ENCODE measurements around the gene KLHL18. TPM values are rescaled to one million over a fixed set of nuclear protein-coding genes. Genes with fewer than 3 reads are reported as not detected.

KLHL18 gene
- polyA plus RNA-seq, 1 donor (not counting 4 experiments of a cell fraction or from before 2014, with no cell fraction given), result 33.4 TPM

- dilution Hi-C loops (cut with MboI; ENCODE audit: extremely low pct_ligation_motif_present, low sequenced_read_pairs), result no loop called here
- Histone ChIP-seq H3K4me1 (ENCODE audit: control insufficient read depth, extremely low read depth, insufficient read depth, low read length) (peaks cover 9% of the 10 kb centered on the region), H3K9me3 (ENCODE audit: control insufficient read depth, low read depth, low read length) (no peaks in the 10 kb centered on the region), H3K4me3 (ENCODE audit: control insufficient read depth in 2 of 3, extremely low read depth in 1 of 3, insufficient read depth in 2 of 3, low read depth in 1 of 3, low read length in 3 of 3) (no peak overlapping the region), H3K79me2 (ENCODE audit: control insufficient read depth, insufficient read depth, low read length) (peaks cover 15% of the 10 kb centered on the region), H3K9me1 (ENCODE audit: control insufficient read depth, extremely low read depth, insufficient read depth, low read length) (no peaks in the 10 kb centered on the region), H3K27ac (ENCODE audit: control insufficient read depth, insufficient read depth, low read length) (no peak overlapping the region), H2AFZ (ENCODE audit: control insufficient read depth, low read length) (no peak overlapping the region), H4K20me1 (ENCODE audit: control insufficient read depth, extremely low read depth, insufficient read depth, low read length) (no peaks in the 10 kb centered on the region), H3K36me3 (ENCODE audit: control insufficient read depth in 2 of 2, extremely low read depth in 1 of 2, insufficient read depth in 2 of 2, low read length in 2 of 2) (no peaks in the 10 kb centered on the region), H3K27me3 (ENCODE audit: control insufficient read depth, extremely low read depth, insufficient read depth, low read length) (no peaks in the 10 kb centered on the region), H3K9ac (ENCODE audit: control insufficient read depth, extremely low read depth, insufficient read depth, low read length) (no peak overlapping the region), H3K4me2 (ENCODE audit: control insufficient read depth, extremely low read depth, insufficient read depth, low read depth, low read length) (no peak overlapping the region)
- no peak for TF ChIP-seq CTCF (optimal IDR thresholded peaks at IDR 0.05 in 1 of 3, IDR thresholded peaks at IDR 0.05 in 1 of 3, conservative IDR thresholded peaks at IDR 0.05 in 1 of 3; ENCODE audit: extremely low read depth in 1 of 3, insufficient read depth in 2 of 3, low read length in 3 of 3)
- TF ChIP-seq EZH2 (IDR thresholded peaks at IDR 0.05; ENCODE audit: low read length), result no peak
- FAIRE-seq (no peak), DNase-seq (ENCODE audit: low read depth, low spot score) (no peak)
These were observed 93.6 kb downstream of the KLHL18 start for GRCh38 chr3:47376393-47376792.

GRCh38 chr3:47377186-47377585 is 94.4 kb downstream of the KLHL18 start:
- Histone ChIP-seq H3K36me3 (ENCODE audit: control insufficient read depth in 2 of 2, extremely low read depth in 1 of 2, insufficient read depth in 2 of 2, low read length in 2 of 2) (no peaks in the 10 kb centered on the region), H3K9ac (ENCODE audit: control insufficient read depth, extremely low read depth, insufficient read depth, low read length) (no peak overlapping the region), H3K4me3 (ENCODE audit: control insufficient read depth in 2 of 3, extremely low read depth in 1 of 3, insufficient read depth in 2 of 3, low read depth in 1 of 3, low read length in 3 of 3) (no peak overlapping the region), H3K27ac (ENCODE audit: control insufficient read depth, insufficient read depth, low read length) (no peak overlapping the region), H3K4me1 (ENCODE audit: control insufficient read depth, extremely low read depth, insufficient read depth, low read length) (peaks cover 16% of the 10 kb centered on the region), H3K4me2 (ENCODE audit: control insufficient read depth, extremely low read depth, insufficient read depth, low read depth, low read length) (no peak overlapping the region), H4K20me1 (ENCODE audit: control insufficient read depth, extremely low read depth, insufficient read depth, low read length) (no peaks in the 10 kb centered on the region), H3K27me3 (ENCODE audit: control insufficient read depth, extremely low read depth, insufficient read depth, low read length) (no peaks in the 10 kb centered on the region), H3K9me3 (ENCODE audit: control insufficient read depth, low read depth, low read length) (no peaks in the 10 kb centered on the region), H3K79me2 (ENCODE audit: control insufficient read depth, insufficient read depth, low read length) (peaks cover 22% of the 10 kb centered on the region), H2AFZ (ENCODE audit: control insufficient read depth, low read length) (no peak overlapping the region), H3K9me1 (ENCODE audit: control insufficient read depth, extremely low read depth, insufficient read depth, low read length) (no peaks in the 10 kb centered on the region)
- DNase-seq (ENCODE audit: low read depth, low spot score) (no peak), FAIRE-seq (no peak)
- no peak for TF ChIP-seq EZH2 (IDR thresholded peaks at IDR 0.05; ENCODE audit: low read length)
- no peak for TF ChIP-seq CTCF (optimal IDR thresholded peaks at IDR 0.05 in 1 of 3, IDR thresholded peaks at IDR 0.05 in 1 of 3, conservative IDR thresholded peaks at IDR 0.05 in 1 of 3; ENCODE audit: extremely low read depth in 1 of 3, insufficient read depth in 2 of 3, low read length in 3 of 3)
- dilution Hi-C loops (cut with MboI; ENCODE audit: extremely low pct_ligation_motif_present, low sequenced_read_pairs), result no loop called here
